Keratinocyte (primary cell): ENCODE measurements around the gene TFB1M. TPM values are rescaled to one million over a fixed set of nuclear protein-coding genes. Genes with fewer than 3 reads are reported as not detected.

Experiments used
- DNase-seq: peaks from one replicate; pipeline ENCODE4 v3.0.0-alpha.2; 2011; ENCODE audit warnings: low read depth, missing footprints, low spot score
- FAIRE-seq: peaks from 2 replicates; lab custom pipeline; 2011; peaks lifted over from hg19 to GRCh38; lab: Jason Lieb, UNC
- H2AFZ ChIP-seq: 2 replicates; pipeline ENCODE4 v1.6.0; 2012; ENCODE audit warnings: low read length, control low read depth, inconsistent platforms; ENCODE audit not compliant: control insufficient read depth
- H3K27ac ChIP-seq: 2 replicates; pipeline ENCODE4 v1.5.1; 2011; ENCODE audit warnings: low read length; ENCODE audit not compliant: control insufficient read depth, insufficient read depth
- H3K27me3 ChIP-seq: 3 replicates; pipeline ENCODE4 v1.6.0; 2011; ENCODE audit warnings: low read length; ENCODE audit not compliant: control insufficient read depth, insufficient read depth; ENCODE audit errors: extremely low read depth
- H3K36me3 ChIP-seq, 2 experiments: 2 replicates in 1 of 2; 3 replicates in 1 of 2; pipeline ENCODE4 v1.5.1; 2011; ENCODE audit warnings: low read length in 2 of 2, mild to moderate bottlenecking in 1 of 2; ENCODE audit not compliant: control insufficient read depth in 2 of 2, insufficient read depth in 2 of 2; ENCODE audit errors: extremely low read depth in 1 of 2
- H3K4me1 ChIP-seq: 3 replicates; pipeline ENCODE4 v1.5.1; 2011; ENCODE audit warnings: low read length; ENCODE audit not compliant: control insufficient read depth, insufficient read depth; ENCODE audit errors: extremely low read depth
- H3K4me2 ChIP-seq: 3 replicates; pipeline ENCODE4 v1.6.0; 2011; ENCODE audit warnings: low read depth, low read length; ENCODE audit not compliant: control insufficient read depth, insufficient read depth; ENCODE audit errors: extremely low read depth
- H3K4me3 ChIP-seq, 3 experiments: fragments of 200-600 bp in 1 of 3; sonication (generic) in 1 of 3; 2 replicates in 2 of 3; 3 replicates in 1 of 3; pipeline ENCODE4 v1.5.1; 2011 to 2016; ENCODE audit warnings: low read length in 3 of 3, mild to moderate bottlenecking in 3 of 3, control low read depth in 2 of 3, inconsistent platforms in 1 of 3, low read depth in 1 of 3, mixed read lengths in 1 of 3, mixed run types in 1 of 3, moderate library complexity in 1 of 3; ENCODE audit not compliant: control insufficient read depth in 2 of 3, insufficient read depth in 2 of 3; ENCODE audit errors: extremely low read depth in 1 of 3
- H3K79me2 ChIP-seq: 2 replicates; pipeline ENCODE4 v1.6.0; 2012; ENCODE audit warnings: low read length; ENCODE audit not compliant: control insufficient read depth, insufficient read depth
- H3K9ac ChIP-seq: 3 replicates; pipeline ENCODE4 v1.6.0; 2011; ENCODE audit warnings: low read length; ENCODE audit not compliant: control insufficient read depth, insufficient read depth; ENCODE audit errors: extremely low read depth
- H3K9me1 ChIP-seq: 3 replicates; pipeline ENCODE4 v1.6.0; 2011; ENCODE audit warnings: low read length; ENCODE audit not compliant: control insufficient read depth, insufficient read depth; ENCODE audit errors: extremely low read depth
- H3K9me3 ChIP-seq: 2 replicates; pipeline ENCODE4 v1.5.1; 2012; ENCODE audit warnings: low read depth, low read length; ENCODE audit not compliant: control insufficient read depth
- H4K20me1 ChIP-seq: 3 replicates; pipeline ENCODE4 v1.6.0; 2011; ENCODE audit warnings: low read length; ENCODE audit not compliant: control insufficient read depth, insufficient read depth; ENCODE audit errors: extremely low read depth
- EZH2 ChIP-seq: IDR thresholded peaks from one replicate; pipeline ENCODE4 v1.6.1; 2012; ENCODE audit warnings: inconsistent platforms, mild to moderate bottlenecking, low read length, moderate library complexity
- dilution Hi-C: fragments of 300-500 bp; cut with MboI; formaldehyde crosslinking; loops from one replicate; pipeline ENCODE4 v1.7.0; 2020; ENCODE audit warnings: low sequenced_read_pairs; ENCODE audit not compliant: extremely low pct_ligation_motif_present
- polyA plus RNA-seq, 5 experiments: library from polyadenylated mRNA; depleted of rRNA in 3 of 5; stranded (reverse) in 3 of 5; stranded (forward) in 1 of 5; unstranded in 1 of 5; fragments of >200 nt; gene quantifications; 1 replicate in 1 of 5; 2 replicates in 3 of 5; 3 replicates in 1 of 5; pipeline versions ENCODE4 v1.2.1 to v1.2.3, GENCODE V29; 2011 to 2012; ENCODE audit warnings: missing spikeins in 2 of 5, low read depth in 1 of 5, low replicate concordance in 1 of 5
- TF ChIP-seq, protein P1 (sequence below), 3 experiments: IDR thresholded peaks in 1 of 3; conservative IDR thresholded peaks in 1 of 3; optimal IDR thresholded peaks in 1 of 3; 2 replicates in 2 of 3; 3 replicates in 1 of 3; pipeline versions ENCODE3 to v1.5.1; 2011; ENCODE audit warnings: low read length in 3 of 3, mild to moderate bottlenecking in 3 of 3, moderate library complexity in 2 of 3, control low read depth in 1 of 3, inconsistent platforms in 1 of 3; ENCODE audit not compliant: insufficient read depth in 2 of 3; ENCODE audit errors: extremely low read depth in 1 of 3

TFB1M gene
- polyA plus RNA-seq, 1 donor (not counting 4 experiments of a cell fraction or from before 2014, with no cell fraction given): 38.6 TPM

DNA sequence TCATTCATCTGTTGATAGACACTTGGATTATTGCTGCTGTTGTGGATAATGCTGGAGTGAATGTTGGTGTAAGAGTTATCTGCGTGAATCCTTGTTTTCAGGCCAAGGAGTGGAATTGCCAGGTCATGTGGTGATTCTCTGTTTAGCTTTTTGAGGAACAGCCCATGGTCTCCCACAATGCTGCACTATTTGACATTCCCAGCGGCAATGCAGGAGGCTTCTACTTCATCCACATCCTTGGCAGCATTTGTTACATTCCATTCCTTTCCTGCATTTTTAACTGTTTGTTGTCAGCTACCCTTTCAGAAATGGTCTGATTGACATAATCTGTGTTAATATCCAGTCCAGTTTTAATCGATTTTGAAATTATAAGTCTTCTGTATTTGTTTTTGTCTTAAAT is 102.2 kb downstream of the TFB1M start:
- no peaks in the 10 kb centered on the region for H3K9me3 ChIP-seq
- no peaks in the 10 kb centered on the region for H3K79me2 ChIP-seq
- H4K20me1 ChIP-seq: no peaks in the 10 kb centered on the region
- TF ChIP-seq EZH2: no peak
- TF ChIP-seq, protein P1, sequence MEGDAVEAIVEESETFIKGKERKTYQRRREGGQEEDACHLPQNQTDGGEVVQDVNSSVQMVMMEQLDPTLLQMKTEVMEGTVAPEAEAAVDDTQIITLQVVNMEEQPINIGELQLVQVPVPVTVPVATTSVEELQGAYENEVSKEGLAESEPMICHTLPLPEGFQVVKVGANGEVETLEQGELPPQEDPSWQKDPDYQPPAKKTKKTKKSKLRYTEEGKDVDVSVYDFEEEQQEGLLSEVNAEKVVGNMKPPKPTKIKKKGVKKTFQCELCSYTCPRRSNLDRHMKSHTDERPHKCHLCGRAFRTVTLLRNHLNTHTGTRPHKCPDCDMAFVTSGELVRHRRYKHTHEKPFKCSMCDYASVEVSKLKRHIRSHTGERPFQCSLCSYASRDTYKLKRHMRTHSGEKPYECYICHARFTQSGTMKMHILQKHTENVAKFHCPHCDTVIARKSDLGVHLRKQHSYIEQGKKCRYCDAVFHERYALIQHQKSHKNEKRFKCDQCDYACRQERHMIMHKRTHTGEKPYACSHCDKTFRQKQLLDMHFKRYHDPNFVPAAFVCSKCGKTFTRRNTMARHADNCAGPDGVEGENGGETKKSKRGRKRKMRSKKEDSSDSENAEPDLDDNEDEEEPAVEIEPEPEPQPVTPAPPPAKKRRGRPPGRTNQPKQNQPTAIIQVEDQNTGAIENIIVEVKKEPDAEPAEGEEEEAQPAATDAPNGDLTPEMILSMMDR (optimal IDR thresholded peaks at IDR 0.05 in 1 of 3, IDR thresholded peaks at IDR 0.05 in 1 of 3, conservative IDR thresholded peaks at IDR 0.05 in 1 of 3; ENCODE audit: extremely low read depth in 1 of 3, insufficient read depth in 2 of 3, low read length in 3 of 3): no peak
- FAIRE-seq (peak; percentile 51), DNase-seq (no peak)
- H3K36me3 ChIP-seq: no peaks in the 10 kb centered on the region
- peak overlapping the region; percentile 40 for H3K27ac ChIP-seq
- dilution Hi-C loops: no loop called here
- H3K4me2 ChIP-seq: no peak overlapping the region
- no peak overlapping the region for H3K4me3 ChIP-seq
- no peak overlapping the region for H3K9ac ChIP-seq
- peaks cover 25% of the 10 kb centered on the region for H3K4me1 ChIP-seq
- no peak overlapping the region for H2AFZ ChIP-seq
- no peaks in the 10 kb centered on the region for H3K27me3 ChIP-seq
- no peaks in the 10 kb centered on the region for H3K9me1 ChIP-seq

- Histone ChIP-seq H3K4me3 (no peak overlapping the region), H3K79me2 (no peaks in the 10 kb centered on the region), H3K9me1 (no peaks in the 10 kb centered on the region), H3K4me1 (peaks cover 5% of the 10 kb centered on the region), H3K9ac (no peak overlapping the region), H3K27me3 (no peaks in the 10 kb centered on the region), H3K27ac (no peak overlapping the region), H3K4me2 (no peak overlapping the region), H2AFZ (no peak overlapping the region), H3K9me3 (no peaks in the 10 kb centered on the region), H4K20me1 (no peaks in the 10 kb centered on the region), H3K36me3 (no peaks in the 10 kb centered on the region)
- no peak for FAIRE-seq
- no peak for TF ChIP-seq EZH2
- TF ChIP-seq, protein P1 (optimal IDR thresholded peaks at IDR 0.05 in 1 of 3, IDR thresholded peaks at IDR 0.05 in 1 of 3, conservative IDR thresholded peaks at IDR 0.05 in 1 of 3; ENCODE audit: extremely low read depth in 1 of 3, insufficient read depth in 2 of 3, low read length in 3 of 3): no peak
- dilution Hi-C loops: no loop called here
- no peak for DNase-seq
Measured at GRCh38 chr6:155207223-155207622, 107.1 kb downstream of the TFB1M start.

Other genes with a start within 250 kb of the TFB1M start
- 0.09 to 0.39 TPM in 2 of 3 replicates, not detected in the other for gene CLDN20, start 50.5 kb downstream of the TFB1M start, polyA plus RNA-seq
- not detected in 3 replicates for gene NOX3, start 141.4 kb upstream of the TFB1M start, polyA plus RNA-seq